Neutrophil (primary cell): ENCODE measurements around the gene TM9SF2.

ENCODE experiments used
- H3K27ac ChIP-seq: fragments of 200-600 bp; sonication (generic); 2 replicates; pipeline ENCODE4 v1.5.1; 2016; ENCODE audit warnings: mild to moderate bottlenecking, moderate library complexity
- H3K27me3 ChIP-seq: fragments of 200-600 bp; sonication (generic); 2 replicates; pipeline ENCODE4 v1.6.0; 2016; ENCODE audit warnings: mild to moderate bottlenecking
- H3K36me3 ChIP-seq: fragments of 200-600 bp; sonication (generic); 2 replicates; pipeline ENCODE4 v1.5.1; 2017
- H3K4me1 ChIP-seq, 2 experiments: fragments of 200-600 bp in 1 of 2; sonication (generic) in 1 of 2; 1 replicate in 1 of 2; 2 replicates in 1 of 2; pipeline versions ENCODE4 v1.5.1 to v1.6.1; 2013 to 2016; ENCODE audit warnings: low read depth in 1 of 2, low read length in 1 of 2, mild to moderate bottlenecking in 1 of 2, moderate library complexity in 1 of 2; ENCODE audit not compliant: control insufficient read depth in 1 of 2, insufficient read depth in 1 of 2
- H3K4me3 ChIP-seq, 2 experiments: fragments of 200-600 bp in 1 of 2; sonication (generic) in 1 of 2; 1 replicate in 1 of 2; 2 replicates in 1 of 2; pipeline ENCODE4 v1.5.1; 2013 to 2016; ENCODE audit warnings: low read depth in 1 of 2, low read length in 1 of 2, mild to moderate bottlenecking in 1 of 2, moderate library complexity in 1 of 2
- H3K9me3 ChIP-seq: fragments of 200-600 bp; sonication (generic); 2 replicates; pipeline ENCODE4 v1.5.1; 2016
- CTCF ChIP-seq: fragments of 200-600 bp; sonication (generic); IDR thresholded peaks from 2 replicates; pipeline ENCODE4 v1.5.1; 2016; ENCODE audit warnings: antibody characterized with exemption

TM9SF2 gene

GRCh38 chr13:99514801-99515200 is 13.5 kb downstream of the TM9SF2 start:
- Histone ChIP-seq H3K36me3 (peaks cover 19% of the 10 kb centered on the region), H3K4me1 (peaks cover 50 to 59% of the 10 kb centered on the region in 2 experiments), H3K27me3 (no peaks in the 10 kb centered on the region), H3K9me3 (no peaks in the 10 kb centered on the region), H3K4me3 (no peak overlapping the region), H3K27ac (peak overlapping the region; percentile 62)
- no peak for TF ChIP-seq CTCF

- H3K27ac ChIP-seq = peak overlapping the region; percentile 38
- peaks cover 35 to 44% of the 10 kb centered on the region in 2 experiments for H3K4me1 ChIP-seq
- H3K4me3 ChIP-seq = no peak overlapping the region
- peaks cover 34% of the 10 kb centered on the region for H3K36me3 ChIP-seq
- H3K27me3 ChIP-seq = no peaks in the 10 kb centered on the region
- no peaks in the 10 kb centered on the region for H3K9me3 ChIP-seq
- no peak for TF ChIP-seq CTCF
Observed at GRCh38 chr13:99516153-99516929, 15.1 kb downstream of the TM9SF2 start.

- H3K9me3 ChIP-seq = no peaks in the 10 kb centered on the region
Observed at GRCh38 chr13:99517577-99517976, 16.3 kb downstream of the TM9SF2 start.

GRCh38 chr13:99517984-99518383 is 16.7 kb downstream of the TM9SF2 start:
- H3K36me3 ChIP-seq = peaks cover 50% of the 10 kb centered on the region
- no peaks in the 10 kb centered on the region for H3K9me3 ChIP-seq
- no peak overlapping the region for H3K27ac ChIP-seq
- H3K4me3 ChIP-seq = no peak overlapping the region
- no peak for TF ChIP-seq CTCF
- peaks cover 23 to 29% of the 10 kb centered on the region in 2 experiments for H3K4me1 ChIP-seq
- no peaks in the 10 kb centered on the region for H3K27me3 ChIP-seq

More at GRCh38 chr13:99517577-99517976, 16.3 kb downstream of the TM9SF2 start:
- TF ChIP-seq CTCF = no peak
- no peak overlapping the region for H3K4me3 ChIP-seq
- H3K36me3 ChIP-seq = peaks cover 46% of the 10 kb centered on the region
- no peaks in the 10 kb centered on the region for H3K27me3 ChIP-seq
- H3K4me1 ChIP-seq = peaks cover 25 to 32% of the 10 kb centered on the region in 2 experiments
- H3K27ac ChIP-seq = no peak overlapping the region

- no peak for TF ChIP-seq CTCF
- peaks cover 85% of the 10 kb centered on the region for H3K36me3 ChIP-seq
- peaks cover 0 to 17% of the 10 kb centered on the region in 2 experiments for H3K4me1 ChIP-seq
- no peak overlapping the region for H3K4me3 ChIP-seq
- no peak overlapping the region for H3K27ac ChIP-seq
- H3K27me3 ChIP-seq = no peaks in the 10 kb centered on the region
- no peaks in the 10 kb centered on the region for H3K9me3 ChIP-seq
Observed at GRCh38 chr13:99522298-99522697, 21.0 kb downstream of the TM9SF2 start.
